HepG2 (cell line): ENCODE data around the gene NME1. TPM values are rescaled to one million over a fixed set of nuclear protein-coding genes. Genes with fewer than 3 reads are reported as not detected.

Experiments
- CBX5 ChIP-seq: sonication (generic); formaldehyde crosslinking; IDR thresholded peaks from 2 replicates; pipeline ENCODE4 v1.4.0; 2020; ENCODE audit warnings: missing genetic modification reagents, borderline replicate concordance
- CHCHD3 ChIP-seq: sonication (generic); formaldehyde crosslinking; IDR thresholded peaks from 2 replicates; pipeline ENCODE4 v1.8.0; 2022; ENCODE audit warnings: mild to moderate bottlenecking, missing genetic modification reagents, moderate library complexity
- ELF4 ChIP-seq: sonication (generic); formaldehyde crosslinking; IDR thresholded peaks from 2 replicates; pipeline ENCODE4 v1.5.0; 2020; ENCODE audit warnings: missing genetic modification reagents, mild to moderate bottlenecking, moderate library complexity, borderline replicate concordance
- GATAD1 ChIP-seq: IDR thresholded peaks from 2 replicates; pipeline ENCODE4 v1.6.1; 2016; ENCODE audit warnings: missing genetic modification reagents, missing compliant biosample characterization
- HIVEP1 ChIP-seq: sonication (generic); formaldehyde crosslinking; IDR thresholded peaks from 2 replicates; pipeline ENCODE4 v1.4.0; 2020; ENCODE audit warnings: mild to moderate bottlenecking, missing genetic modification reagents
- NFYC ChIP-seq: IDR thresholded peaks from 2 replicates; pipeline ENCODE4 v1.6.1; 2016; ENCODE audit warnings: missing genetic modification reagents, missing compliant biosample characterization
- PTBP1 ChIP-seq: fragments of 200-400 bp; formaldehyde crosslinking; IDR thresholded peaks from 2 replicates; pipeline ENCODE4 v1.6.1; 2018; ENCODE audit warnings: low read length, low read depth; ENCODE audit not compliant: poor library complexity, severe bottlenecking
- RORA ChIP-seq: sonication (generic); formaldehyde crosslinking; IDR thresholded peaks from 2 replicates; pipeline ENCODE4 v1.5.0; 2020; ENCODE audit warnings: mild to moderate bottlenecking, missing genetic modification reagents, moderate library complexity
- SIX1 ChIP-seq: sonication (generic); formaldehyde crosslinking; IDR thresholded peaks from 2 replicates; pipeline ENCODE4 v1.4.0; 2020; ENCODE audit warnings: missing genetic modification reagents, borderline replicate concordance
- U2AF1 ChIP-seq: fragments of 200-400 bp; formaldehyde crosslinking; optimal IDR thresholded peaks from 2 replicates; pipeline ENCODE3; 2017; ENCODE audit warnings: mild to moderate bottlenecking, low read depth, low read length
- ZNF230 ChIP-seq: sonication (generic); formaldehyde crosslinking; IDR thresholded peaks from 2 replicates; pipeline ENCODE4 v1.4.0; 2020; ENCODE audit warnings: mild to moderate bottlenecking, missing genetic modification reagents
- ZNF501 ChIP-seq: sonication (generic); formaldehyde crosslinking; IDR thresholded peaks from 2 replicates; pipeline ENCODE4 v1.5.1; 2020; ENCODE audit warnings: mild to moderate bottlenecking, moderate library complexity, missing genetic modification reagents
- ZNF782 ChIP-seq: sonication (generic); formaldehyde crosslinking; IDR thresholded peaks from 2 replicates; pipeline ENCODE4 v1.4.0; 2020; ENCODE audit warnings: missing genetic modification reagents, mild to moderate bottlenecking, borderline replicate concordance
- polyA plus RNA-seq, 8 experiments: library from polyadenylated mRNA; depleted of rRNA in 3 of 8; stranded (reverse) in 7 of 8; unstranded in 1 of 8; fragments of >200 nt; fragmentation: Illumina TruSeq in 4 of 8; extraction: Trizol in 4 of 8; gene quantifications; 2 replicates each; pipeline versions ENCODE4 v1.2.1 to v1.2.3, GENCODE V29; 2011 to 2016; ENCODE audit warnings: low read depth in 4 of 8, missing spikeins in 1 of 8, mixed read lengths in 1 of 8; ENCODE audit not compliant: insufficient read depth in 1 of 8
- total RNA-seq, 5 experiments: library from RNA; depleted of rRNA; stranded (reverse); fragments of >200 nt; fragmentation: Illumina TruSeq; extraction: Trizol; gene quantifications; 2 replicates each; pipeline ENCODE4 v1.2.3, GENCODE V29; 2016; ENCODE audit warnings: low read depth in 1 of 5
- TF ChIP-seq, protein P1 (sequence below): sonication (generic); formaldehyde crosslinking; IDR thresholded peaks from 2 replicates; pipeline ENCODE4 v1.5.1; 2020; ENCODE audit warnings: missing genetic modification reagents, mild to moderate bottlenecking, borderline replicate concordance
- TF ChIP-seq, protein P2 (sequence below): sonication (generic); formaldehyde crosslinking; IDR thresholded peaks from 2 replicates; pipeline ENCODE4 v1.4.0; 2020; ENCODE audit warnings: mild to moderate bottlenecking, missing genetic modification reagents
- TF ChIP-seq, protein P3 (sequence below): IDR thresholded peaks from 2 replicates; pipeline ENCODE4 v1.6.1; 2018; ENCODE audit warnings: missing genetic modification reagents
- TF ChIP-seq, protein P4 (sequence below): sonication (generic); formaldehyde crosslinking; IDR thresholded peaks from 2 replicates; pipeline ENCODE4 v1.4.0; 2020; ENCODE audit warnings: missing genetic modification reagents, low read depth, mild to moderate bottlenecking, borderline replicate concordance
- TF ChIP-seq, protein P5 (sequence below): sonication (generic); formaldehyde crosslinking; IDR thresholded peaks from 2 replicates; pipeline ENCODE4 v1.4.0; 2020; ENCODE audit warnings: missing genetic modification reagents
- TF ChIP-seq, protein P6 (sequence below): sonication (generic); formaldehyde crosslinking; IDR thresholded peaks from 2 replicates; pipeline ENCODE4 v1.4.0; 2020; ENCODE audit warnings: missing genetic modification reagents

Gene NME1
- total and polyA plus RNA-seq, 2 of the 13 experiments (the other 11 are each of a cell fraction or from before 2014, with no cell fraction given) = 295 to 516 TPM

DNA sequence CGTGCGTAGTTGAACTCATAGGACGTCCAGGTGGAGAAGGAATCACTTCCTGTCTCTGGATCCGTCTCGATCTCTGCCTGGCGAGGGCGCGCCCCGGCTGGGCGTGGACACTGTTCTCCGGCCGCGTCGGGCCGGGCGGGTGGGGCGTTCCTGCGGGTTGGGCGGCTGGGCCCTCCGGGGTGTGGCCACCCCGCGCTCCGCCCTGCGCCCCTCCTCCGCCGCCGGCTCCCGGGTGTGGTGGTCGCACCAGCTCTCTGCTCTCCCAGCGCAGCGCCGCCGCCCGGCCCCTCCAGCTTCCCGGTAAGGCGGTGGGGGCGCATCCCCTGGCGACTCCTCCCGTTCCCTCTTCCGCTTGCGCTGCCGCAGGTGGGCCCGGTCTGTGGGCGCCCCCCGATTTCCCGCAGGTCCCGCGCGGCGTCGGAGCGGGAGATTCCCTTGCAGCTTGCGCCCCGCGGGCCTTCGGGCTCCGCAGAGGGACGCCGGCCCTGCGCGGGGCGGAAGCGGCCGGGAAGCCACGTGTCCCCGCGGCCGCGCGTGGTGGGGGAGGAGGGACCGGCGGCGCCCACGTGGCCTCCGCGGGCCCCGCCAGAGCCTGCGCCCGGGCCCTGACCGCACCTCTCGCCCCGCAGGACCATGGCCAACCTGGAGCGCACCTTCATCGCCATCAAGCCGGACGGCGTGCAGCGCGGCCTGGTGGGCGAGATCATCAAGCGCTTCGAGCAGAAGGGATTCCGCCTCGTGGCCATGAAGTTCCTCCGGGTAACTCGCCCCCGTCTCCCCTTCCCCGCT is 13.0 kb downstream of the NME1 start, which contains the start of gene NME2 (continued):
- TF ChIP-seq, protein P1, sequence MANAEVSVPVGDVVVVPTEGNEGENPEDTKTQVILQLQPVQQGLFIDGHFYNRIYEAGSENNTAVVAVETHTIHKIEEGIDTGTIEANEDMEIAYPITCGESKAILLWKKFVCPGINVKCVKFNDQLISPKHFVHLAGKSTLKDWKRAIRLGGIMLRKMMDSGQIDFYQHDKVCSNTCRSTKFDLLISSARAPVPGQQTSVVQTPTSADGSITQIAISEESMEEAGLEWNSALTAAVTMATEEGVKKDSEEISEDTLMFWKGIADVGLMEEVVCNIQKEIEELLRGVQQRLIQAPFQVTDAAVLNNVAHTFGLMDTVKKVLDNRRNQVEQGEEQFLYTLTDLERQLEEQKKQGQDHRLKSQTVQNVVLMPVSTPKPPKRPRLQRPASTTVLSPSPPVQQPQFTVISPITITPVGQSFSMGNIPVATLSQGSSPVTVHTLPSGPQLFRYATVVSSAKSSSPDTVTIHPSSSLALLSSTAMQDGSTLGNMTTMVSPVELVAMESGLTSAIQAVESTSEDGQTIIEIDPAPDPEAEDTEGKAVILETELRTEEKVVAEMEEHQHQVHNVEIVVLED (CRISPR knock-in tag) = peak; percentile 51
- TF ChIP-seq U2AF1 (no peak), GATAD1 (CRISPR knock-in tag) (peak; percentile 46; the same call in 1 of the 2 replicates), ZNF230 (CRISPR knock-in tag) (no peak; the same call in 1 of the 2 replicates), ZNF782 (CRISPR knock-in tag) (peak; percentile 80), ELF4 (peak; percentile 69; the same call in 1 of the 2 replicates), PTBP1 (no peak), ZNF501 (CRISPR knock-in tag) (no peak), RORA (CRISPR knock-in tag) (no peak), CHCHD3 (CRISPR knock-in tag) (no peak), SIX1 (CRISPR knock-in tag) (no peak), CBX5 (0 out of 2 replicates have a peak, but pooled peaks have one; percentile 30), HIVEP1 (peak; percentile 46; the same call in 1 of the 2 replicates), NFYC (CRISPR knock-in tag) (no peak)
- TF ChIP-seq, protein P2, sequence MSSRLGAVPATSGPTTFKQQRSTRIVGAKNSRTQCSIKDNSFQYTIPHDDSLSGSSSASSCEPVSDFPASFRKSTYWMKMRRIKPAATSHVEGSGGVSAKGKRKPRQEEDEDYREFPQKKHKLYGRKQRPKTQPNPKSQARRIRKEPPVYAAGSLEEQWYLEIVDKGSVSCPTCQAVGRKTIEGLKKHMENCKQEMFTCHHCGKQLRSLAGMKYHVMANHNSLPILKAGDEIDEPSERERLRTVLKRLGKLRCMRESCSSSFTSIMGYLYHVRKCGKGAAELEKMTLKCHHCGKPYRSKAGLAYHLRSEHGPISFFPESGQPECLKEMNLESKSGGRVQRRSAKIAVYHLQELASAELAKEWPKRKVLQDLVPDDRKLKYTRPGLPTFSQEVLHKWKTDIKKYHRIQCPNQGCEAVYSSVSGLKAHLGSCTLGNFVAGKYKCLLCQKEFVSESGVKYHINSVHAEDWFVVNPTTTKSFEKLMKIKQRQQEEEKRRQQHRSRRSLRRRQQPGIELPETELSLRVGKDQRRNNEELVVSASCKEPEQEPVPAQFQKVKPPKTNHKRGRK (CRISPR knock-in tag) = no peak
- TF ChIP-seq, protein P3, sequence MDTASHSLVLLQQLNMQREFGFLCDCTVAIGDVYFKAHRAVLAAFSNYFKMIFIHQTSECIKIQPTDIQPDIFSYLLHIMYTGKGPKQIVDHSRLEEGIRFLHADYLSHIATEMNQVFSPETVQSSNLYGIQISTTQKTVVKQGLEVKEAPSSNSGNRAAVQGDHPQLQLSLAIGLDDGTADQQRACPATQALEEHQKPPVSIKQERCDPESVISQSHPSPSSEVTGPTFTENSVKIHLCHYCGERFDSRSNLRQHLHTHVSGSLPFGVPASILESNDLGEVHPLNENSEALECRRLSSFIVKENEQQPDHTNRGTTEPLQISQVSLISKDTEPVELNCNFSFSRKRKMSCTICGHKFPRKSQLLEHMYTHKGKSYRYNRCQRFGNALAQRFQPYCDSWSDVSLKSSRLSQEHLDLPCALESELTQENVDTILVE (CRISPR knock-in tag) = peak; percentile 79
- TF ChIP-seq, protein P4, sequence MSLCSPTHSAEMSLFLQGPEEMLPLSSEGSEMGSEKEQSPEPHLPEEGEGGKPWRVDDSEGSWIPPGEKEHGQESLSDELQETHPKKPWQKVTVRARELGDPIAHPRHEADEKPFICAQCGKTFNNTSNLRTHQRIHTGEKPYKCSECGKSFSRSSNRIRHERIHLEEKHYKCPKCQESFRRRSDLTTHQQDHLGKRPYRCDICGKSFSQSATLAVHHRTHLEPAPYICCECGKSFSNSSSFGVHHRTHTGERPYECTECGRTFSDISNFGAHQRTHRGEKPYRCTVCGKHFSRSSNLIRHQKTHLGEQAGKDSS (CRISPR knock-in tag) = peak; percentile 82
- TF ChIP-seq, protein P5, sequence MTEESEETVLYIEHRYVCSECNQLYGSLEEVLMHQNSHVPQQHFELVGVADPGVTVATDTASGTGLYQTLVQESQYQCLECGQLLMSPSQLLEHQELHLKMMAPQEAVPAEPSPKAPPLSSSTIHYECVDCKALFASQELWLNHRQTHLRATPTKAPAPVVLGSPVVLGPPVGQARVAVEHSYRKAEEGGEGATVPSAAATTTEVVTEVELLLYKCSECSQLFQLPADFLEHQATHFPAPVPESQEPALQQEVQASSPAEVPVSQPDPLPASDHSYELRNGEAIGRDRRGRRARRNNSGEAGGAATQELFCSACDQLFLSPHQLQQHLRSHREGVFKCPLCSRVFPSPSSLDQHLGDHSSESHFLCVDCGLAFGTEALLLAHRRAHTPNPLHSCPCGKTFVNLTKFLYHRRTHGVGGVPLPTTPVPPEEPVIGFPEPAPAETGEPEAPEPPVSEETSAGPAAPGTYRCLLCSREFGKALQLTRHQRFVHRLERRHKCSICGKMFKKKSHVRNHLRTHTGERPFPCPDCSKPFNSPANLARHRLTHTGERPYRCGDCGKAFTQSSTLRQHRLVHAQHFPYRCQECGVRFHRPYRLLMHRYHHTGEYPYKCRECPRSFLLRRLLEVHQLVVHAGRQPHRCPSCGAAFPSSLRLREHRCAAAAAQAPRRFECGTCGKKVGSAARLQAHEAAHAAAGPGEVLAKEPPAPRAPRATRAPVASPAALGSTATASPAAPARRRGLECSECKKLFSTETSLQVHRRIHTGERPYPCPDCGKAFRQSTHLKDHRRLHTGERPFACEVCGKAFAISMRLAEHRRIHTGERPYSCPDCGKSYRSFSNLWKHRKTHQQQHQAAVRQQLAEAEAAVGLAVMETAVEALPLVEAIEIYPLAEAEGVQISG = peak; percentile 83
- TF ChIP-seq, protein P6, sequence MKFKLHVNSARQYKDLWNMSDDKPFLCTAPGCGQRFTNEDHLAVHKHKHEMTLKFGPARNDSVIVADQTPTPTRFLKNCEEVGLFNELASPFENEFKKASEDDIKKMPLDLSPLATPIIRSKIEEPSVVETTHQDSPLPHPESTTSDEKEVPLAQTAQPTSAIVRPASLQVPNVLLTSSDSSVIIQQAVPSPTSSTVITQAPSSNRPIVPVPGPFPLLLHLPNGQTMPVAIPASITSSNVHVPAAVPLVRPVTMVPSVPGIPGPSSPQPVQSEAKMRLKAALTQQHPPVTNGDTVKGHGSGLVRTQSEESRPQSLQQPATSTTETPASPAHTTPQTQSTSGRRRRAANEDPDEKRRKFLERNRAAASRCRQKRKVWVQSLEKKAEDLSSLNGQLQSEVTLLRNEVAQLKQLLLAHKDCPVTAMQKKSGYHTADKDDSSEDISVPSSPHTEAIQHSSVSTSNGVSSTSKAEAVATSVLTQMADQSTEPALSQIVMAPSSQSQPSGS (CRISPR knock-in tag) = peak; percentile 21; the same call in 1 of the 2 replicates
